LHCN-M2 (cell line): ENCODE measurements around the gene C22orf15. TPM values are rescaled to one million over a fixed set of nuclear protein-coding genes. Genes with fewer than 3 reads are reported as not detected.

ENCODE experiments used
- DNase-seq: peaks from one replicate; pipeline ENCODE4 v3.0.0-alpha.2; 2012; ENCODE audit warnings: low read depth
- total RNA-seq: library from RNA; depleted of rRNA; stranded (reverse); fragments of >200 nt; gene quantifications from 2 replicates; pipeline ENCODE4 v1.2.3, GENCODE V29; 2014

Gene C22orf15
- total RNA-seq, 1 experiment from 2014 or later, result not detected

DNA sequence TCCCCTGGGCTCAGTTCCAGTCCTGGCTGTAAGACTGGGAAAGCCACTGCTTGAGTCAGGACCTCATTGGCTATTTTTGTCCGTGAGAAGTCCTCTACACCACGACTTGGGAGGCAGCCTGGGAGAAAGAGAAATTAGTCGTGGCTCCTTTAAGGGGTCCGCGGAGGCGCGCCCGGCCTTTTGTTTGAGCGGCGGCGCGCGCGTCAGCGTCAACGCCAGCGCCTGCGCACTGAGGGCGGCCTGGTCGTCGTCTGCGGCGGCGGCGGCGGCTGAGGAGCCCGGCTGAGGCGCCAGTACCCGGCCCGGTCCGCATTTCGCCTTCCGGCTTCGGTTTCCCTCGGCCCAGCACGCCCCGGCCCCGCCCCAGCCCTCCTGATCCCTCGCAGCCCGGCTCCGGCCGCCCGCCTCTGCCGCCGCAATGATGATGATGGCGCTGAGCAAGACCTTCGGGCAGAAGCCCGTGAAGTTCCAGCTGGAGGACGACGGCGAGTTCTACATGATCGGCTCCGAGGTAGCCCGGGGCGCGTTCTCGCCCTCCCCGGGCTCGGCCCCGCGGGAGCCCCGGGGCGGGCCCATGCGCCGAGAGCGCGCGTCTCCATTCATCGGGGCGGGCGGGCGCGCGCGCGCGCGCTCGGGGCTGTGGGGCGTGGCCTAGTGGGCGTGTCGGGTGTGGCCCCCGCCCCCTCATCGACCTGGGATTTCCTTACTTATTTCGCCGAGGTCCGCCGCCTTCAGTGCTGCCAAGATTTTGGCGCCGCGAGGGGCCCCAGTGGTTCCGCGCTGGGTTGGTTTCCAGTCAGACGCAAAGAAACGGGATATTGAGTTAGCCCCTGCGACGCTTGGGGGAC lies 24.2 kb downstream of the C22orf15 start, which contains the start of gene SMARCB1:
SMARCB1 (plus strand) TSS at position 215 of the 848 bp plus-strand sequence; CDS start at position 419, 204 bp downstream.
- DNase-seq, result peak; percentile 91

DNA sequence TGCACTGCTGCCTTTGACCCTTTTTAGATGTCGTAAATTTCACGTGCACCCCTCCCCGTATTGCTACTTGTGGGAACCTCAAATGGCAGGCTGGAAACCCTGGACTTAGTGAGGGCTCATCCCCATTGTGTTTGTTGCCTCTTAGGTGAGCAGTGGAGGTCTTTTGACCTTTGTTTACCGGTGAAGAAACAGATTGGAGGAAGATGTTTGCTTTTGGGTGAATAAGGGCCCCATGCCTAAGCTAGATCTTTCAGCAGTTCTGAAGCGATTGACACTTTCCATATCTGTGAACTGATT lies 24.8 kb downstream of the C22orf15 start:
- no peak for DNase-seq

DNA sequence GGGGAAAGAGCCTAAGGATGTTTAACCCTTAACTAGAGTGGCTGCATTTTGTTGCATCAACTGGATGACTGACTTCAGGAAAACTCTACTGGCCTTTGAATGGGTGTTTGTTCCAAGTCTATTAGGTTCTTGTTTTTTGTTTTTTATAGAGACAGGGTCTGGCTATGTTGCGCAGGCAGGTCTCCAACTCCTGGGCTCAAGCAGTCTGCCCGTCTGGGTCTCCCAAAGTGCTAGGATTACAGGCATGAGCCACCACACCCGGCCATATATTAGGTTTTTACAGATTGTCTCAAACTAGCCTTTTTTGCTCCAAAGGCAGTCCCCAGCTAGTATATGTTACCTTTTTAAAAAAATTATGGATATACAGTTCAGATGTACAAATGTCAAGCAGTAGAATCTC lies 25.1 kb downstream of the C22orf15 start:
- no peak for DNase-seq

DNA sequence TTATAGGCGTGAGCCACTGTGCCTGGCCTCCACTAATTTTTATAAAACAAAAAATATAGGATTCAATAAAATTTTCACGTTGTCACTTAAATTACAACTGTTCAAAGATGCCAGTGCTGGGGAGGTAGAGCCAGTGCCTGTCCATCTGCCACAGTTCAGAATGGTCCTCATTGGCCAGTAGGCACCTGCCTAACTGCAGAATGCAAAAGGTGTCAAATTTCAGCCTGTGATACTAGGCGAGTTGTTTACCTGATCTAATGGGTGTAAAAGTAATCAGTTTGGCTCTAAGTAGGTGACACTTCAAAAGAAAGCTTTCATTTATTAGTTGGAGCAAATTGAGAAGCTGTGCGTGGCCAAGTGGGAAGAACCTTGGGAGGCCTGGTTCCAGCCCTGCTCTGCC lies 26.3 kb downstream of the C22orf15 start:
- no peak for DNase-seq

DNA sequence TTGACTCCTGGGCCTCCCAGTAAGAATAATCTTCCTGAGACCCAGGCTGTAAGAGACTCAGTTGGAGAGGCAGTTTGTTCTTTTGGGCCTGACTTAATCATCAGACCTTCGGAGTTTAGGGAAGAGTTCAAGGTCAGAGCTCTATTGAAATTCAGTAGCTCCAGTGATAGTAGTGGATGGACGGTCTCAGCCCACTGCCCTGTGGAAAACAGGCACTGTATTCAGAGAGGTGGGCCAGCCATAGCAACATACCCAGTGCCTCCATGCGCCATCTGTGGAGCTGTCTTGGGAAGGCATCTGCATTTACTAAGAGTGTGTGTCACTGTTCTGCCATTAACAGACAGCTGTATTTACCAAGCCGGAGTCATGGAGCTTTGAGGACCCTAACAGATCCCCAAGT lies 26.8 kb downstream of the C22orf15 start:
- DNase-seq, result no peak

DNA sequence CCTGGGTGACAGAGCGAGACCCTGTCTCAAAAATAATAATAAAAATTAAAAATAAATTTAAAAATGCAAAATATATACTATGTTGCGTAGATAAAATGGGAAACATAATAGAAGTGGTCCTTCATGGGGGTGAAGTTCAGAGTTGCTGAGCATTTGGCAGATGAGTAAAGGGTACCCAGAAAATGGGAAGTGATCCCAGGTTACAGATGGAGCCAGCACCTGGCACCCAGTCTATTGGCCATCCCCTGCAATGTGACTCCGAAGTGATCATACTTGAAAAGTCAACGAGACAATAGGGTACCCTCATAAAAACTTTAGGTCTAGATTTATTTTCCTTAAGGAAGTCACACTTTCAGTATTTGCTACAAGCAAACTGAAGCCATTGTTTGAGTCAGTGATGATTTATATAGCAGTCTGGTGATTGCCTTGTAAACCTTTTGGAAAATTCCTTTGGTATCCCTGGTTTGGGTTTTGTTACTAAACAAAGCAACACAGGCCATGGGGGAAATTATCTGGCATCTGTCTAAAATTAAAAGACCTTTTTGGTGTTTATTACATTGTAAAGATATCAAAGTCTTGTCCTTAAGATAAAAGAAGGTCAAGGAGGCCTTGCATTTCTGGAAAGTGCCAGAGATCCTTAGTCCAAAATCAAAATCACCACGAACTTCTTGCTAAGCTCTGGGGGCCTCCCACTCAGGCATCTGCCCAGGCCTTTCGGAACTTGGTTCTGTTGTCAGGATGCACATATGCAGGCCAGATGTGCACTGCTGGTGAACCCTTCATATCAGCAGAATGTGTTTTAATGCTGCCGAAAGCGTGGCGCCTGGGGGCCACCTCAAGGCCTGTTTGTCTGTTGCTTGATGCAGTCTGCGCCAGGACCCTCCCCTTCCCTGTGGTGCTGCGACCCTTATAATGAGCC lies 28.3 kb downstream of the C22orf15 start:
- no peak for DNase-seq

DNA sequence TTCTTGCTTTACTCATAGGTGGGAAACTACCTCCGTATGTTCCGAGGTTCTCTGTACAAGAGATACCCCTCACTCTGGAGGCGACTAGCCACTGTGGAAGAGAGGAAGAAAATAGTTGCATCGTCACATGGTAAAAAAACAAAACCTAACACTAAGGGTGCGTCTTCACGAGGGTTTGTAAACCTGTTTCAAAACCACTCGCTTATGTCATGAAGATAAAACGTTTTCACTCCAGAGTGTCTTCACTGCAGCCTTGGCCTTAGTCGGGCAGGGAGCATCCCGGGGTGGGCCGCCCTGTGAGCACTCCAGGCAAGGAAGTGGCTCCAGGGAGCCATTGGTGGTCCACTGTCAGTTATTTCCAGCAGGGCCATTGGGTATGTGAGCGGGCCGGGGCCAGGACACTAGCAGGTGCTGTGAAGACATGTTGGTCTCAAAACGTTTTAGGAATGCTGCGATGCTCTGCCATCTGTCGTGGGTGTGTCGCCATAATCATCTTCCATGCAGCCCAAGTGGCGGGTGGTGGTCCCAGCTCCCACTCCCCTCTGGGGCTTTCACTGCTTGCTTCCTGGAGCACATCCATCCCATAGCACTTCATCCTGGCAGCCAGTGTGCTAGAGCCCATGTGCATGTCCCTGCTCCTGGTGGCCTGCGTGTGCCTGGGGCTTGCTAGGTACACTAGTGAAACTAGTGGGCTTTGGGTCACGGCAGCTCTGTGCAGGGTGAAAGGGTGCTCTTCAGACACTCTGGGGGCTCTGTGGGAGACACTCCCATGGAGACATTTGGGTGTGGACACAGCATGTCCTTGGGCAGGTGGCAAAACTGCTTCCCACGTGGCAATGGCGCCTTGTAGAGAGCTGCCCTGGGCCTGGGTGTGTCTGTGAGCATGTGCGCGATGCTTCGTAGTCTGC lies 29.2 kb downstream of the C22orf15 start:
- no peak for DNase-seq

DNA sequence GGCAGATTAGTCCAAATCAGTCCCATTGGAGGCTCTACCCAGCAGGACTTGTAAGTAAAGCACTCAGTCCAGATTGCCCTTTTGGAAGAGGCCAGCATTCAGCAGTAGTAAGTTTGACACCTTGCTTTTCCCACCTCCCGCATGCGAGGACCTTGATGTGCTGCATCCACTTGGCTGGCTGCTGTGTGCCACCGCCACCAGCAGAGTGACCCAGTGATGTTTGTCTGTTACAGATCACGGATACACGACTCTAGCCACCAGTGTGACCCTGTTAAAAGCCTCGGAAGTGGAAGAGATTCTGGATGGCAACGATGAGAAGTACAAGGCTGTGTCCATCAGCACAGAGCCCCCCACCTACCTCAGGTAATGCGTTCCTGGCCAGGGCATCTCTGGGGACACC lies 30.5 kb downstream of the C22orf15 start:
- no peak for DNase-seq

DNA sequence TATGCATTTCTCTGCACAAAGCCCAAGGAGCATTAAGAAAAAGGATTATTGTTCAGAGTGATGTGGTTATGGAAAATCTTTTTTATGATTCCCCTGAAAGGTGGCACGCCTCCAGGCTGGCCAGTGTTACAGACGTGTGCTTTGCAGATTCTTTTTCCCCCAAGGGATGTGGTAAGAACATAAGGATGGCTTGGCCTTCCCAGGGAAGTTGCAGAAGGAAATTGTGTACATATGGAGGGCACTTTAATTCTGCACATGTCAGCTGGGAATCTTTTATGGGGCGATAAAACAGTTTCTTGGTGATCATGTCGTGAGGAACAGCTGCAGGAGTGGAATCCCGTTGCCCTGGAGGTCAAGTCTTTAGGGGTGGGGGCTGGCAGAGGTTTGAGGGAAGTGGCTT lies 33.7 kb downstream of the C22orf15 start:
- peak; percentile 56 for DNase-seq

DNA sequence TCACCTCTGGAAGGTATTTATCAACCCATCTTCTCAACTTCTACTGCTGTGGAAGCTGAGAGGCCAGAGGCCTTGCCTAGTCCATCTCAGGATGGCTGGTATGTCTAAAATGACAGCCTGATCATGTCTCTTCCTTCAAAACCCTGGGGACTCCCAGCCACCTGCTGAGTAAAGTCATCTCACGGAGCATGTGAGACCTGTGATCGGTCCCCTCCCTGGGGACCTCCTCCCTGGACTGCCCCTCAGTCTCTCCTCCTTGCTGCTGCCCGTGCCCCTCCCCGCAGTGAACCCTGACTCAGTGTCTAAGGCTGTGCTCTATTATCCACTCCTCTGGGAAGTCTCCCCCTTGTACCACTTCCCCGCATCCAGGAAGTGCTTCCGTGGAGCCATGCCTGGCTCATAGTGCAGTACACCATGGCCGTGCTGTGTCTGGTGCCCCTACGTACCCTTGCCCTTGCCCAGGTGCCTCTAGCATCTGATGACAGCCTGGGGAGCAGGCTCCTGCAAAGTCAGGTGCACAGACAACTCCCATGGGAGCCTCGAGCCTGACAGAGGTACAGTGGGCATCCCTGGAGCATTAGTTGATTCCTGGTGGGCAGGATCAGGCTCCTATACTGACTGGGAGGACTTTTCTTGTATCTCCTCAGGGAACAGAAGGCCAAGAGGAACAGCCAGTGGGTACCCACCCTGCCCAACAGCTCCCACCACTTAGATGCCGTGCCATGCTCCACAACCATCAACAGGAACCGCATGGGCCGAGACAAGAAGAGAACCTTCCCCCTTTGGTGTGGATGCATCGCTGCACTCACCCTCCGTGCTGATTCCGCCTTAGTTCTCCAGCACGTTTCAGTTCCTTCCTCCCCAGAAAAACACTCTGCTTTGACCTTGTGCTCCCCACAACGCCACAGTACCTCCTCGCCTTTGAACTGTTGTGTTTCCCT lies 37.8 kb downstream of the C22orf15 start:
- DNase-seq, result no peak

DNA sequence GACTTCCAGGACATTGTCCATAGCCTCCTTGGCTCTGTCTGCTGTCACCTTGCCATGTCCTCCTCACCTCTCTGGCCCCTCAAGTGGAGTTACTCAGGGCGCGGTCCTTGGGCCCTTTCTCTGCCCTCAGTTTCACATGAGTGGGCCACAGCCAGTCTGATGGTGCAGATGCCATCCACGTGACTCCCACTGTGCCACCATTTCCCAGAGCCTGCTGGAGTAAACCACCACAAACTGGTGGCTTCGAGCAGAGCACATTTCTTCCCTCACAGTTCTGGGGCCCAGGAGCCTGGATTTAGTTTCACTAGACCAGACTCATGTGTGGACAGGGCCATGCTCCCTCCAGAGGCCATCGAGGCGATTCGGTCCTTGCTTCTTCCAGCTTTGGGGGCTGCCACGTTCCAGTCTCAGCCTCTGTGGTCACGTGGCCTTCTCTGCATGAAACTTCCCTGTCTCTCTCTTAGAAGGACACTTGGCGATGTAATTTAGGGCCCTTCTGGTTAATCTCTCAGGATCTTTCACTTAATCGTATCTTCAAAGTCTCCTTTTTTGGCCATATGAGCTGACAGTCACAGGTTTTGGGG lies 38.5 kb downstream of the C22orf15 start:
- no peak for DNase-seq

DNA sequence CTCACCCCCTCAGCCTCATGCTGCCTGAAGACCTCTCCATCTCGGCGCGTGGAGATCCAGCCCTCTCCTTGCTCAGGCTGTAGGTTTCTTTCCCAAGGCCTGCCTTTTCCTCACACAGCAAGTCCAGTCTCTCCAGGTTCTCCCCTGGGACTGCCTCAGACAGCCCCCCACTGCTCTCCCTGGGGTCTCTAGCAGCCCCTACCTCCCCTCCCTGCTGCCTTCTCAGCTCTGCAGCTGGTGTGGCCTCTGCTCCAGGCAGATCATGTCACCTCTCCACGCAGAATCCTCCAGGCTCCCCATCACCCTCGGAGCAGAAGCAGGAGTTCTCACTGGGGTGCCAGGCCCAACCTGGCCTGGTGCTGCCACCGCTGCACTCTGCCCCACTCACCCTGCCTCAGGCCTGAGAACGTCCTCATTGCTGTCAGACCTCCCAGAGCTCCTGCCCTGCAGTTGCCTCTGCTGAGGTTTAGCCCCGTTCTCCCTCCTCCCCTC lies 39.1 kb downstream of the C22orf15 start:
- DNase-seq, result no peak

DNA sequence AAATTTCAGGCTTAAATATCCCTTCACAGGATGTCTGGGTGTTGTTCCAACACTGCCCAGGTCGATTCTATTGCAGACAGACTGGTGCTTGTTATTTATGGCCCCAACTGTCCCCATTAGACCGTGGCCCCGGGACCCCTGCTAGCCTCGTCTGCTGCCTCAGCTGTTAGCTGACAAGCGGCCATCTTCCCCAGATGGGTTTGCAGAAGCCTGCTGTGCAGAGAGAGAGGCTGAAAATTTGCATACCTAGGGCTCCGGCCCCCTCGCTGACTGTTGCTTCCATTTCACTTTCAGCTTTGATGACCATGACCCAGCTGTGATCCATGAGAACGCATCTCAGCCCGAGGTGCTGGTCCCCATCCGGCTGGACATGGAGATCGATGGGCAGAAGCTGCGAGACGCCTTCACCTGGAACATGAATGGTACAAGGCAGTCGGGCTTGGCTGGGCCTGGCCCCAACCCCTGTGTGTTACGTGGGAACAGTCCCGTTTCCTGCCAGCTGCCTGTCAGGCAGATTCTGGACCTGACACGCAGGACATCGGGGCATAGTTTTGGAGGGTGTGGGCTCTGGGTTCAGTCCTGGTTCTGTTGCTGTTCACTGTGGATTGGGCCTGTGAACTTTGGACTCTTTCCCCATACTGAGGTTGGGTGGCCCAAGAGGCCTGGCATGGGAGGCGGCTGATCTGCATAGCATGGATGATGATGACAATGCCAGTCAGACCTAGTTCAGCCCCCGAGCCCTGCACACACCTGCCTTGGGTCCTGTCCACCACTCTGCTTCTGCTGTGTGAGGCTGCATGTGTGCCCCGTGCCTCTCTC lies 40.4 kb downstream of the C22orf15 start:
- no peak for DNase-seq

DNA sequence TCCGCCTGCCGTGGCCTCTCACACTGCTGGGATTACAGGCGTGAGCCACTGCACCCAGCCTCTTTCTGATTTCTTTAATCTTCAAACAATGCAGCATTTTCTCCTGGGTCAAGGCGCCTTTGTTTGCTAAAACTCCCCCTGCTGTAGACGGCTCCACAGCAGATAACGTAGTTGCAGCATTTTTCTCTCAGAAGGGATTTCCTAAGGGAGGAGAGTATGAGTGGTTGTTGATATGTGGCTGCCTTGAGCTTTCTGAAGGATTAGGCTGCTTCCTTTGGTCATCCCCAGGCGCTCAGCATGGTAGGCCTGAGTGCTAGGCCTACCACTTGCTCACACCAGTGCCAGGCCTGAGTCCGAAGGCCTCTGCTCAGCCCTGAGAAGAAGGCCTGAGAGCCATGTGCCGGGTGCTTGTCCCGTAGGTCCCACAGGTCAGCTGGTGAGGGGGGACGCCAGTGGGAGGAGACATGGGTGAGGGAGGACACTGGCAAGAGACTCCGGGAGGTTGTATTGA lies 42.0 kb downstream of the C22orf15 start:
- DNase-seq, result no peak

DNA sequence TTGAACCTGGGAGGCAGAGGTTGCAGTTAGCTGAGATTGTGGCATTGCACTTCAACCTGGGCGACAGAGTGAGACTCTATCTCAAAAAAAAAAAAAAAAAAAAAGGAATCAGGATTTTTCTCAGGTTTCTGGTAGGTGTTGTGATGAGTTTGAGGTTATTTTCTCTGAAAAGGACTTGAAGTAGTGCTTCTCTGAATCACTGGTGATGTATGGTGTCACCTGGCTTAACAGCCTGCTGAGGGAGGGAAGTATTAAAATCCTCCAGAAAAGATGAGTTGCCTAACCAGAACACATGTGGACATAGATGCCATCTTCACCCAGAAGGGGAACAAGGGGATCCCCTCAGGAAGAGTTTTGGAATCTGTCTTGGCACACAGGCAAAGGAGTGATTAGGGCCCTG lies 44.0 kb downstream of the C22orf15 start:
- no peak for DNase-seq

DNA sequence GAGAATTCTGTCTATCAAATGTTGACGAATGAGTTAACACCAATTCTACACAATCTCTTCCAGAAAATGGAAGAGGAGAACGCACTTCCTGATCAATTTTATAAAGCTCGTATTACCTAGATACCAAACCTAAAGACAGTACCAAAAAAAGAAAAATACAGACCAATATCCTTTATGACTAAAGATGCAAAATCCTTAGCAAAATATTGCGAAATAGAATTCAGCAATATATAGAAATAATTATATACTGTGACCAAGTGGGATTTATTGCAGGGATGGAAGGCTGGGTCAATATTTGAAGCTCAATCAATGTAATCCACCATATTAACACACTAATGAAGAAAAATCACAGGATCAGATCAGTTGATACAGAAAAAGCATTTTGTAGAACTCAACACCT lies 49.6 kb downstream of the C22orf15 start:
- no peak for DNase-seq
